Astrocyte (in vitro differentiated cells and primary cell): ENCODE measurements around the gene IWS1. TPM values are rescaled to one million over a fixed set of nuclear protein-coding genes. Genes with fewer than 3 reads are reported as not detected.
"Not testable (repeated sequence)": the region's sequence is repeated elsewhere in the genome, so short reads cannot be mapped to it uniquely, and the experiment has no call there.

ENCODE experiments used
- DNase-seq: peaks from one replicate; pipeline ENCODE4 v3.0.0-alpha.2; 2010; ENCODE audit warnings: low read depth
- FAIRE-seq: peaks from 2 replicates; lab custom pipeline; 2011; peaks lifted over from hg19 to GRCh38; lab: Jason Lieb, UNC
- H2AFZ ChIP-seq: 2 replicates; pipeline ENCODE4 v1.6.0; 2012; ENCODE audit warnings: low read depth, low read length, inconsistent platforms
- H3K27ac ChIP-seq: 2 replicates; pipeline ENCODE4 v1.5.1; 2011; ENCODE audit warnings: low read depth, low read length, inconsistent platforms
- H3K27me3 ChIP-seq: 2 replicates; pipeline ENCODE4 v1.6.0; 2011; ENCODE audit warnings: low read length, inconsistent platforms; ENCODE audit not compliant: insufficient read depth
- H3K36me3 ChIP-seq: 2 replicates; pipeline ENCODE4 v1.5.1; 2011; ENCODE audit warnings: low read length, inconsistent platforms; ENCODE audit not compliant: insufficient read depth
- H3K4me1 ChIP-seq: 2 replicates; pipeline ENCODE4 v1.5.1; 2011; ENCODE audit warnings: low read length, inconsistent platforms; ENCODE audit not compliant: insufficient read depth
- H3K4me2 ChIP-seq: 2 replicates; pipeline ENCODE4 v1.6.0; 2012; ENCODE audit warnings: low read length, inconsistent platforms
- H3K4me3 ChIP-seq: 2 replicates; pipeline ENCODE4 v1.5.1; 2011; ENCODE audit warnings: low read depth, mild to moderate bottlenecking, low read length, inconsistent platforms; ENCODE audit not compliant: insufficient read depth
- H3K79me2 ChIP-seq: 2 replicates; pipeline ENCODE4 v1.6.0; 2012; ENCODE audit warnings: mild to moderate bottlenecking, low read length, inconsistent platforms; ENCODE audit not compliant: insufficient read depth
- H3K9ac ChIP-seq: 2 replicates; pipeline ENCODE4 v1.6.0; 2012; ENCODE audit warnings: mild to moderate bottlenecking, low read length, inconsistent platforms
- H3K9me3 ChIP-seq: 2 replicates; pipeline ENCODE4 v1.5.1; 2012; ENCODE audit warnings: low read depth, mild to moderate bottlenecking, low read length, inconsistent platforms; ENCODE audit not compliant: insufficient read depth
- H4K20me1 ChIP-seq: 2 replicates; pipeline ENCODE4 v1.6.0; 2012; ENCODE audit warnings: low read length, inconsistent platforms; ENCODE audit not compliant: insufficient read depth
- H3K27ac Mint-ChIP-seq: one replicate; pipeline ENCODE4 v1.8.0; 2021; ENCODE audit warnings: mild to moderate bottlenecking, mixed read lengths; ENCODE audit not compliant: unreplicated experiment
- H3K27me3 Mint-ChIP-seq: one replicate; pipeline ENCODE4 v1.8.0; 2021; ENCODE audit warnings: low read depth, mixed read lengths; ENCODE audit not compliant: unreplicated experiment
- H3K36me3 Mint-ChIP-seq: one replicate; pipeline ENCODE4 v1.8.0; 2021; ENCODE audit warnings: low read depth, mixed read lengths; ENCODE audit not compliant: unreplicated experiment
- H3K4me1 Mint-ChIP-seq: one replicate; pipeline ENCODE4 v1.8.0; 2021; ENCODE audit warnings: low read depth, mixed read lengths; ENCODE audit not compliant: unreplicated experiment
- H3K4me3 Mint-ChIP-seq: one replicate; pipeline ENCODE4 v1.8.0; 2021; ENCODE audit warnings: mild to moderate bottlenecking, moderate library complexity, mixed read lengths; ENCODE audit not compliant: unreplicated experiment
- H3K9me3 Mint-ChIP-seq: one replicate; pipeline ENCODE4 v1.8.0; 2021; ENCODE audit warnings: mild to moderate bottlenecking, mixed read lengths; ENCODE audit not compliant: unreplicated experiment
- EZH2 ChIP-seq: IDR thresholded peaks from 2 replicates; pipeline ENCODE4 v1.6.1; 2012; ENCODE audit warnings: mild to moderate bottlenecking, low read length, inconsistent platforms; ENCODE audit not compliant: insufficient read depth
- total RNA-seq: library from RNA; stranded (reverse); gene quantifications from 2 replicates; pipeline ENCODE4 v1.2.1, GENCODE V29; 2021
- TF ChIP-seq, protein P1 (sequence below): IDR thresholded peaks from 2 replicates; pipeline ENCODE4 v1.5.1; 2011; ENCODE audit warnings: low read depth, mild to moderate bottlenecking, inconsistent platforms, low read length, moderate library complexity; ENCODE audit not compliant: insufficient read depth

IWS1 gene
- total RNA-seq, 1 donor from 2014 or later = 56.2 TPM

DNA sequence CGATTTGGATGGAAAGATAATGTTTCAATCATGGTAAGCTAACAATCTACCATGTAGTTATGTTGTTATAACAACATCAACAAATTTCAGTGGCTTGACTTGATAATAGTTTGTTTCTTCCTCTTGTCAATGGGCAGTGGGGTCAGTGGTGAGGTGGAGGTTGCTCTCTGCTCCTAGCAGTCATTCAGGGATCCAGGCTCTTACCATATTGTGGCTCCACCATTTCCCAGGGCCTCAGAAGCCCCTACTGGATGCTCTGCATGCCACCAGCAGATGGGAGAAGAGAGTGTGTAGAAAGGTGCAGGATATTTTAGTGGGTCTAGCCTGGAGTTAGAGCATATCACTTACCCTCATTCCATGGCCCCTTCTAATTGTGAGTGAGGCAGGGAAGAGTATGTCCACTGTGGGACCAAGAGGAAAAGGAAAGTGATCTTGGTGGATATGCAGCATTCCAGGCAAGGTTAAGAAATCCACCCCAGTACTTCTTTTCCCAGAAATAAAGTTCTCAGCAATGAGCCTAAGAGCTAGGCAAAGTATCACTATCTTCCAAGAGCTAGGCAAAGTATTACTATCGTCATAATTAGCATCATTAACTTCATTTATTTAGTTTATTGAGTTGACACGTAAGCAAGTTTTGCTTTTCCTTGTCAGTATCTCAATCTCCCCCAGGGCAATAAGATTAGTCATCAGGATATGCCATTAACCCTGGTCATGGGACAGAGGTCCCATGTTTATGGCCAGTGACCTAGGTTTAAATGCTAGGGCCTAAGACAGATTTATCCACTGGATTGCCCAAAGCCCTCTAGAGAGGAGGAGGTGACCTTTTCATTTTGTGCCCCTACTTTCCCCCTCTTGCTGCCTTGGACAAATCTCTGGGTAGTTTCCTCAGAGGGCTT is 4.2 kb upstream of the IWS1 start:
- Histone ChIP-seq H3K79me2 (peaks cover 8% of the 10 kb centered on the region), H3K27me3 (peaks cover 5% of the 10 kb centered on the region), H3K4me1 (peaks cover 7% of the 10 kb centered on the region), H3K9me3 (no peaks in the 10 kb centered on the region), H3K4me3 (no peak overlapping the region), H3K36me3 (no peaks in the 10 kb centered on the region), H4K20me1 (no peaks in the 10 kb centered on the region), H3K27ac (no peak overlapping the region), H3K4me2 (no peak overlapping the region), H3K9ac (no peak overlapping the region), H2AFZ (no peak overlapping the region)
- Mint-ChIP-seq H3K4me1 (peaks cover 7% of the 10 kb centered on the region), H3K4me3 (no peak overlapping the region), H3K27ac (no peak overlapping the region), H3K27me3 (peaks cover 16% of the 10 kb centered on the region), H3K9me3 (peaks cover 13% of the 10 kb centered on the region), H3K36me3 (peaks cover 3% of the 10 kb centered on the region)
- DNase-seq (no peak), FAIRE-seq (no peak)
- no peak for TF ChIP-seq EZH2
- TF ChIP-seq, protein P1, sequence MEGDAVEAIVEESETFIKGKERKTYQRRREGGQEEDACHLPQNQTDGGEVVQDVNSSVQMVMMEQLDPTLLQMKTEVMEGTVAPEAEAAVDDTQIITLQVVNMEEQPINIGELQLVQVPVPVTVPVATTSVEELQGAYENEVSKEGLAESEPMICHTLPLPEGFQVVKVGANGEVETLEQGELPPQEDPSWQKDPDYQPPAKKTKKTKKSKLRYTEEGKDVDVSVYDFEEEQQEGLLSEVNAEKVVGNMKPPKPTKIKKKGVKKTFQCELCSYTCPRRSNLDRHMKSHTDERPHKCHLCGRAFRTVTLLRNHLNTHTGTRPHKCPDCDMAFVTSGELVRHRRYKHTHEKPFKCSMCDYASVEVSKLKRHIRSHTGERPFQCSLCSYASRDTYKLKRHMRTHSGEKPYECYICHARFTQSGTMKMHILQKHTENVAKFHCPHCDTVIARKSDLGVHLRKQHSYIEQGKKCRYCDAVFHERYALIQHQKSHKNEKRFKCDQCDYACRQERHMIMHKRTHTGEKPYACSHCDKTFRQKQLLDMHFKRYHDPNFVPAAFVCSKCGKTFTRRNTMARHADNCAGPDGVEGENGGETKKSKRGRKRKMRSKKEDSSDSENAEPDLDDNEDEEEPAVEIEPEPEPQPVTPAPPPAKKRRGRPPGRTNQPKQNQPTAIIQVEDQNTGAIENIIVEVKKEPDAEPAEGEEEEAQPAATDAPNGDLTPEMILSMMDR = no peak

DNA sequence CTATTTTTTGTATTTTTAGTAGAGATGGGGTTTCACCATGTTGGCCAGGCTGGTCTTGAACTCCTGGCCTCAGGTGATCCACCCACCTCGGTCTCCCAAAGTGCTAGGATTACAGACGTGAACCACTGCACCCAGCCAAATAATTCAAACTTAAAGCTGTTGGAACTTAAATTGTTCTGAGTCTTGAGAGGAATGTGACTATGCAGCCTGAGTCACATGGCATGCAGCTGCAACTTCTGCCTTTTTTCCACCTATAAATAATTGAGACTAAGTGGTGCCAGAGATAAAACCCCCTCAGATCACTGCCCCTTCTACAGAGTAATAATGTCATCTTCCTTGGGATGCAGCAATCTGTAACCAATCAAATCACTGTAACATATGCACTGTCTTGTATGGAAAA is 3.1 kb upstream of the IWS1 start:
- peaks cover 19% of the 10 kb centered on the region for H3K79me2 ChIP-seq
- H3K27me3 ChIP-seq, H3K4me3 Mint-ChIP-seq, H3K27ac Mint-ChIP-seq, H3K4me2 ChIP-seq, H3K27ac ChIP-seq, H3K36me3 Mint-ChIP-seq, H3K9me3 ChIP-seq, H2AFZ ChIP-seq, H3K4me1 Mint-ChIP-seq, DNase-seq, H3K9ac ChIP-seq, FAIRE-seq, H3K4me3 ChIP-seq, H3K4me1 ChIP-seq, H3K36me3 ChIP-seq, H4K20me1 ChIP-seq: not testable (repeated sequence)
- peaks cover 13% of the 10 kb centered on the region for H3K9me3 Mint-ChIP-seq
- peaks cover 16% of the 10 kb centered on the region for H3K27me3 Mint-ChIP-seq

DNA sequence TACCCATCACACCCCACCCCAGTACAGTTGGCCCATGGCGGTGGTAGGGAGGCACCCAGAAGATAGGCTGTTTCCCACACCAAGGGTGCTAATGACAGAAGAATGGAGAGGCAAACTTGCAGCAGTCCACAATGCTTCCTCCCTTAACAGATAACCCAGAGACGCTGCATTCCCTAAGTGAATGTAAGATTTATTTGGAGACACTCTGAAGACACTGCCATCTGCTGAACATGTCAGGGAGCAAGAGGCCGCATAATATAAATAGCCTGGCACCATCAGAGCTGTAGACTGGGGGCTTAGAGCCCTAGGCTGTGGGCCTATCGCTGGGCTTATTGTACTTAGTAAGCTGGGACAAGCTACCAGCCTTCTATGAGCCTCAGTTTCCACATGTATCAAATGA is 2.2 kb upstream of the IWS1 start:
- Mint-ChIP-seq H3K9me3 (peaks cover 13% of the 10 kb centered on the region), H3K36me3 (no peaks in the 10 kb centered on the region), H3K4me1 (peaks cover 10% of the 10 kb centered on the region), H3K4me3 (no peak overlapping the region), H3K27ac (no peak overlapping the region), H3K27me3 (peaks cover 9% of the 10 kb centered on the region)
- Histone ChIP-seq H3K9me3 (no peaks in the 10 kb centered on the region), H3K27me3 (peaks cover 2% of the 10 kb centered on the region), H4K20me1 (peaks cover 7% of the 10 kb centered on the region), H3K79me2 (peaks cover 28% of the 10 kb centered on the region), H3K36me3 (peaks cover 2% of the 10 kb centered on the region), H3K9ac (no peak overlapping the region), H3K4me1 (peaks cover 7% of the 10 kb centered on the region), H3K27ac (no peak overlapping the region), H2AFZ (no peak overlapping the region), H3K4me3 (no peak overlapping the region), H3K4me2 (no peak overlapping the region)
- DNase-seq = no peak
- TF ChIP-seq EZH2 = no peak
- TF ChIP-seq, protein P1 = no peak
- FAIRE-seq = no peak
